ENCODE data around the gene LRBA. TPM values are rescaled to one million over a fixed set of nuclear protein-coding genes. Genes with fewer than 3 reads are reported as not detected.

LRBA gene
- total RNA-seq, 1 donor from 2014 or later: 103 TPM

DNA sequence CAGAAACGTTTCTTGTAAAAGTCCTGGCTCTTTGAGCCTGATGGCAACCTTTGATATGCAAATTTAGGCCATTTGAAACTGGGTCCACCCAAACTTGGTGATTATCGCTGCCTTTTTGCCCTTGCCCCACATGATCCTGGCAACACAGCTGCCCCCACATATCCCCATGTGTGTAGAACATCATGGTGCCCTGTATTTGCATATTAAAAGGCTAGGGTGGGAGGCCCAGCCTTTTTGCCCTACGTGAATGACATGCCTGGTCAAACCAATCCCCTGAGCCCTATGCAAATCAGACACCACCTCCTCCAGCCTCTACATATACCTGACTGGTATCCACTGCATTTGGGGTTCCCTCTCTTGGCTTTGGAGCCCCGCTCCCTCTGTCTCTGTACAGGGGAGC, 230.8 kb downstream of the LRBA start:
- TF ChIP-seq CTCF (IDR thresholded peaks at IDR 0.05; ENCODE audit: insufficient read depth, low read length, severe bottlenecking): no peak
- FAIRE-seq (no peak), DNase-seq (ENCODE audit: low read depth) (no peak)
- no peaks in the 10 kb centered on the region for H3K27me3 ChIP-seq (ENCODE audit: control insufficient read depth, insufficient read depth, low read length)
- no peaks in the 10 kb centered on the region for H3K36me3 ChIP-seq (ENCODE audit: control insufficient read depth, insufficient read depth, low read length)
- H3K4me3 ChIP-seq (ENCODE audit: low read depth, low read length): no peak overlapping the region

DNA sequence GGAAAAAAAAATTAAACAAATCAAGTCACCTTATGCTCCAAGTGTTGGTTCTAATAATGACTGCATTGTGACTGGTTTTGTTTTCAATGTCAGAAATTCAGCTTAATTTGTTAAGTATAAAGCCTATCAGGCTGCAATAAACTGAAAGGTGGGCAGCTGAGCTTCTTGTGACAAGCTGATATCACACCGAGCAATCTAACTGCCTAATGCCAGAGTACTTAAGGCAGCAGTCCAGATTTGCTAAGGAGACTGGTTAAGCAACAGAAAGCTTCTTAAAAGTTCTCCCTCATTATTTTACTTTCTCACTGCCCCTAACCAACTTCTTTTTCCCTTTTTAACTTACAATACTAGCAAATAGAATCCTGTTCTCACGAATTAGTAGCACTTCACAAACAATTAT, 232.2 kb downstream of the LRBA start:
- no peaks in the 10 kb centered on the region for H3K36me3 ChIP-seq (ENCODE audit: control insufficient read depth, insufficient read depth, low read length)
- TF ChIP-seq CTCF (IDR thresholded peaks at IDR 0.05; ENCODE audit: insufficient read depth, low read length, severe bottlenecking): no peak
- DNase-seq (ENCODE audit: low read depth): no peak
- no peak overlapping the region for H3K4me3 ChIP-seq (ENCODE audit: low read depth, low read length)
- H3K27me3 ChIP-seq (ENCODE audit: control insufficient read depth, insufficient read depth, low read length): no peaks in the 10 kb centered on the region
- no peak for FAIRE-seq

GRCh38 chr4:150782311-150782710, 232.8 kb downstream of the LRBA start:
- no peak for DNase-seq (ENCODE audit: low read depth)
- TF ChIP-seq CTCF (IDR thresholded peaks at IDR 0.05; ENCODE audit: insufficient read depth, low read length, severe bottlenecking): no peak
- no peak for FAIRE-seq
- Histone ChIP-seq H3K4me3 (ENCODE audit: low read depth, low read length) (no peak overlapping the region), H3K36me3 (ENCODE audit: control insufficient read depth, insufficient read depth, low read length) (no peaks in the 10 kb centered on the region), H3K27me3 (ENCODE audit: control insufficient read depth, insufficient read depth, low read length) (no peaks in the 10 kb centered on the region)

- Histone ChIP-seq H3K27me3 (ENCODE audit: control insufficient read depth, insufficient read depth, low read length) (no peaks in the 10 kb centered on the region), H3K36me3 (ENCODE audit: control insufficient read depth, insufficient read depth, low read length) (no peaks in the 10 kb centered on the region), H3K4me3 (ENCODE audit: low read depth, low read length) (no peak overlapping the region)
- FAIRE-seq (no peak), DNase-seq (ENCODE audit: low read depth) (no peak)
- no peak for TF ChIP-seq CTCF (IDR thresholded peaks at IDR 0.05; ENCODE audit: insufficient read depth, low read length, severe bottlenecking)
These were observed 233.9 kb downstream of the LRBA start for GRCh38 chr4:150781191-150781590.

DNA sequence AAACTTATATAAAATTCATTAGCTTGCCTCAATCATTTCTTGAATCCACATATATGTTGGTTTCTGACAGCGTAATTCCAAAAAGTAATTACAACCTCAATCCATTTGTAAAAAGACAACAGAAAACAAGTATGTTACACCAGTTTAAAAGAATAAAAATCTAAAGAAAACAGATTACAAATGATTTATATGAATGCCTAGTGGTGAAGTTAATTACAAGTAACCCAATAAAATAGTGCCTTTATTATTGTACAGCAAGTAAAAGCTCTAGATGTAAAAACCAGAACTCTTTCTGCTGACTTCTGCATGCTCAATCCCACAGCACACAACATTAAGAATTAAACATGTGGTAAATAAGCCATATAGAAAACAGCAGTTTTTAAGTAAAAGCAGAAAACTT, 235.4 kb downstream of the LRBA start:
- Histone ChIP-seq H3K4me3 (ENCODE audit: low read depth, low read length) (no peak overlapping the region), H3K36me3 (ENCODE audit: control insufficient read depth, insufficient read depth, low read length) (no peaks in the 10 kb centered on the region), H3K27me3 (ENCODE audit: control insufficient read depth, insufficient read depth, low read length) (no peaks in the 10 kb centered on the region)
- TF ChIP-seq CTCF (IDR thresholded peaks at IDR 0.05; ENCODE audit: insufficient read depth, low read length, severe bottlenecking): no peak
- DNase-seq (ENCODE audit: low read depth) (no peak), FAIRE-seq (no peak)

- no peak overlapping the region for H3K4me3 ChIP-seq (ENCODE audit: low read depth, low read length)
- TF ChIP-seq CTCF (IDR thresholded peaks at IDR 0.05; ENCODE audit: insufficient read depth, low read length, severe bottlenecking): no peak
- no peak for FAIRE-seq
- no peak for DNase-seq (ENCODE audit: low read depth)
- no peaks in the 10 kb centered on the region for H3K36me3 ChIP-seq (ENCODE audit: control insufficient read depth, insufficient read depth, low read length)
- H3K27me3 ChIP-seq (ENCODE audit: control insufficient read depth, insufficient read depth, low read length): no peaks in the 10 kb centered on the region
These were observed 241.2 kb downstream of the LRBA start for GRCh38 chr4:150773729-150774449.

Measured in bronchial epithelial cell (primary cell).